Inferior parietal cortex (tissue), 1 donor: ENCODE results near the gene APBA2.

Experiments
- DNase-seq: peaks from one replicate; pipeline ENCODE4 v3.0.0-alpha.2; 2016; ENCODE audit errors: extremely low spot score

The APBA2 gene

GRCh38 chr15:28896951-28897350, 11.2 kb downstream of the APBA2 start:
- DNase-seq: no peak

- no peak for DNase-seq
These were observed 12.2 kb downstream of the APBA2 start for GRCh38 chr15:28897861-28898585.

DNA sequence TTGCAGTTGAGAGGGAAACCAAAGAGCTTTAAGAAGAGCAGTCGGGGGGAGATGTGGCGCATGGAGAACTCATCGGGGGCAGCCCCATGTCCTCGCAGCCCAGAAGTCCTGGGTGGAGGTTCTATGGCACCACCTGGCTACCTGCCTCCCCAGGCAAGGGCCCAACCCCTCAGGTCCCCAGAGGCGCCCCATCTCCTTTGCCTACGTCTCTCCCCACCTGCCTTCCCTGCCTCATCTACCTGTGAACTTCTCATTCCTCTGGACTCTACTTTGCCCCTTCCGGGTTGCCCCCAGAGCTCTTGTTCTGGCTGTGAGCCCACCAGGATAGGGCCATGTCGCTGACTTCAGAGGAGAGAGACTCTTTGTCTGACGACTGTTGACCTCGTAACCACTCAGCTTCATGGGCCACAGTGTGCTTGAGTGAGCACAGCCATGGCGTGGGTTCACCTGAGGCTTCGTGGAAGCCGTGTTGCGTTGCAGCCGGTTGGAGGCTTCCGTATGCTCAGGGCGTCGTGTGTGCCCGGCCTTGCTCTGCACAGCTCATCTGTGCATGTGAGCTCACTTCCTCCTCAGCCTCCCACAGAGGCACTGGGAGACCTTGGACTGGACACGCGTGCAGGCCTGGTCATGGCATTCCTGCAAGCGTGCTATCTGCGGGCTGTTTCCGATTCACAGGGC, 13.4 kb downstream of the APBA2 start:
- DNase-seq: no peak

GRCh38 chr15:28900041-28900891, 14.5 kb downstream of the APBA2 start:
- no peak for DNase-seq

- no peak for DNase-seq
These were observed 15.3 kb downstream of the APBA2 start for GRCh38 chr15:28900892-28901586.

GRCh38 chr15:28901587-28901980, 15.8 kb downstream of the APBA2 start:
- DNase-seq: no peak

GRCh38 chr15:28901987-28902745, 16.4 kb downstream of the APBA2 start:
- DNase-seq: no peak

DNA sequence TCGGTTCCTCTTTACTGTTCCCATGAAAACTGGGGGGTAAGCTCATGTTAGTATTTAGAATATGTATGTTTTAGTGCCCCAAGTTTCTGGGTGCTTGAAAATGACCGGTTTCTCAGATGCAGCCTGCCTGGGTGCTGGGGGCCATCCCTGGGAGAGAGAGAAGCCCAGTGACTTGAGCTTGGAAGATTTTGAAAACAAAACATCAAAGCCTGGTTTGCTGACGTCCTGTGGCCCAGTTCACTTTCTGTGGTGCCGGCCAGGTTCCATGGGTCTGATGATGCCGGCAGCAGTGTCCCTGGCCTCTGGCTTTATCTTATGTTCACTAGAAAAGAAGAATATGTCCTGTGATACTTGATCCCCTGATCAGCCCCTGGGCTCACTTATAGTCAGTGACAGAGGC, 17.1 kb downstream of the APBA2 start:
- DNase-seq: no peak

DNA sequence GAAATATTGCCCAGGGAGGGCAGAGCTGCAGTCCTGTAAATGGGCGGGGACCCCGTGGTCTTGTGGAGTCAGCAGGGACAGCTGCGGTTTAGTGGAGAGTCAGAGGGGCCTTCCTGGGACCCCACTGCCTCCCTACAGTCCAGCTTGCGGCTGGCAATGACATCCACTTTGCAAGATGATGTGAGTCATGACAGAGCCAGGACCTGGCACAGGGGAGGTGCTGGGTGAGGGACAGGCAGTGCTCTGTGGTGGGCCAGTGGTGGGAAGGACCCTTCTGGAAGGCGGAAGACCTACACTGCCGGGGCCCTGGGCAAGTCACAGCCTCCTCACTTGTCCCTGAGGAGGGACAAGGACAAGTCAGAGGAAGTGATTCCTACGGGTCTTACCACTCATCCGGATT, 17.8 kb downstream of the APBA2 start:
- DNase-seq: no peak

- no peak for DNase-seq
These were observed 18.2 kb downstream of the APBA2 start for GRCh38 chr15:28904003-28904402.

DNA sequence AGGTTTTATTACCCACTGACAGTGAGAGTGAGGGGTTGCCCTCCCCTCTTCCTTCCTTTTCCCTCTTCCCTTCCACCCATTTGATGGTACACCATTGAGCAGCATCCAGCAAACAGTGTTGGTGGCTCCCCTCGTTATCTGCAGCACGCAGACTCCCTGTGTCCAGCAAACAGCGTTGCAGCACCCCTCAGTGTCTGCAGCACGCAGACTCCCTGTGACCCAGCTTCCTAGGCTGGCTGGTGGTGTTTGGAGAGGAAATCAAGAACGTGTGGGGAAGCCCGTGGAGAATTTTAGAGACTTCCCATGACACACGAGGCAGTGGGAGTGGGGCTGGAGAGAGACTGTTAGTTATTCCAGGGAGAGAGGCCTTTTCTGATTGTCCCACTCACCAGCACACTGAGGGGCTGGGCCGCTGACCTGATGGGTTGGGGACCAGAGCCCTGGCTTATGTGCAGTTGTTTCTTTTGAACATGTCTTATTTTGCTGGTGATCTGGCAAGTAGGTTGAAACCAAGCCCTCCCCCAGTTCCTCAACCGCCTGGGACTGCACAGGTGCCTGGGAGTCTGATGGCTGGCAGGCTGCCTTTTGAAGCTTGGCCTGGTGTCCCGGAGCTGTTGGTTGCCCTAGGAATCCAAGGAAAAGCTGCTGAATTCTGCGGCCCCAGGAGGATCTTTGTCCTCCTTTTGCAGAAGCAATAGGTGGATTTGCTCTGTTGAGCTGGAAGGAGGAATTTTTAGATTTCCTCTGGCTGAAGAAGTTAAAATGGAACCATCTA, 19.0 kb downstream of the APBA2 start:
- DNase-seq: no peak

DNA sequence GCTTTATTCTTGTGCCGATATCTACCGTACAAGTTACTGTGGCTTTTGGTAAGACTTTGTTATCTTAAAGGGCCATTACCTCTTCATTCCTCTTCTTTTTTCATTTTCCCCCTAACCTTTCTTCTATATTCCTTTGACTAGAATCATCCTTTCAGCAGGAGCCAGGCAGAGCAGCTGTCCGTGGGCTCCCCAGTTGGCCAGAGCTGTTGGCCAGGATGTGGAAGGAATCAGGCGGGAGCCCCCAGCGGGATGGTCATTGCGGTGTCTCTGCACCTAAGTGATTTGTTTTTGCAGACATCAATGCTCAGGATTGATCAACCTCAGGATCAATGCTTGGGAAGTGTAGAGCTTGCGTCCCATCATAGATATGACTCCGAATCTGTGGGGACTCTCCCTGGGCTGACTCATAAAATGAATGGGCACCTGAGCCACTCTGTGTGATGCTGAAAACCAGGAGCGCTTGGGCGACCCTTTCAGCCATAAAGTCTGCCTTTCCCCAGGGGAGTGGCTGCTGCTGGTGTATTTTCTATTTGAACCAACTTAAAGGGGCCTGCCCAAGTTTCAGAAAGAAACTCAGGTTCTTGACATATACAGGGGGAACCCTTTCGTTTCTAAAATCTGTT, 21.7 kb downstream of the APBA2 start:
- DNase-seq: no peak

- DNase-seq: no peak
These were observed 24.3 kb downstream of the APBA2 start for GRCh38 chr15:28909958-28910500.

- no peak for DNase-seq
These were observed 25.6 kb downstream of the APBA2 start for GRCh38 chr15:28911310-28911931.

- no peak for DNase-seq
These were observed 26.6 kb downstream of the APBA2 start for GRCh38 chr15:28912422-28912821.

- no peak for DNase-seq
These were observed 27.5 kb downstream of the APBA2 start for GRCh38 chr15:28913171-28913765.

- DNase-seq: no peak
These were observed 28.3 kb downstream of the APBA2 start for GRCh38 chr15:28914046-28914445.

DNA sequence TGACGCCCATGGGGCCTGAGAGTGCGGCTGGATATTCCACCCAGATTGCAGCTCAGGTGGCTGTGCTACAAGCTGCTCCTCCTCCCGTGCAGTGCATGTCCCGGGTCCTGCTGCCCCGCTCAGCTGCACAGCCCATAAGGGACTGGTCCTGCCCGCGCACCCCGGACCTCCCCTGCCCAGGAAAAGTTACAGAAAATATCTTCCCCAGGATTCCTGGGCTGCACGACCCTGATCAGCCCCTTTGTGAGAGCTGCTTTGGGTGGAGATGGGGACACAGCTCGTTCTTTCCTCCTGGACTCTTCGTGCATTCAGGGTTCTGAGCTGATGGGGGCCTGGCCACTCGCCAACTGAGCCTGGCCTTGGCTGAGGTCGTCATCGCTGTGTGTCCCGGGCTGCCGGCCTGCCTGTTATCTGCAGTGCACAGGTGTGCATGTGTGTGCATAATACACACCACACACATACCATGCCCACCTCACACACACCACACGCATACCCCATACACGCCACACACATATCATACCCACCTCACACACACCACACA, 28.8 kb downstream of the APBA2 start:
- DNase-seq: no peak
